Urinary bladder (tissue), 4 donors: Measurements from ENCODE around the gene GALNT17. TPM values are rescaled to one million over a fixed set of nuclear protein-coding genes. Genes with fewer than 3 reads are reported as not detected.

Source experiments
- DNase-seq: peaks from one replicate; pipeline ENCODE4 v3.0.0-alpha.2; 2015; ENCODE audit errors: extremely low spot score
- H3K27ac ChIP-seq: one replicate; pipeline ENCODE4 v1.5.1; 2013; ENCODE audit warnings: low read depth, mild to moderate bottlenecking, moderate library complexity
- H3K36me3 ChIP-seq: one replicate; pipeline ENCODE4 v1.6.1; 2013; ENCODE audit warnings: mild to moderate bottlenecking, moderate library complexity; ENCODE audit not compliant: insufficient read depth
- H3K4me1 ChIP-seq: one replicate; pipeline ENCODE4 v1.6.1; 2013; ENCODE audit warnings: mild to moderate bottlenecking, moderate library complexity; ENCODE audit not compliant: insufficient read depth
- H3K4me3 ChIP-seq: one replicate; pipeline ENCODE4 v1.5.1; 2013; ENCODE audit warnings: low read depth, low read length
- WGBS: extraction: QIAGEN DNeasy Blood & Tissue Kit; methylation state at CpG from one replicate; pipeline ENCODE4 v1.1.7; 2013; 5-methylcytosine and 5-hydroxymethylcytosine counted together
- polyA plus RNA-seq: library from polyadenylated mRNA; stranded (reverse); fragments of 200-250 nt; gene quantifications from one replicate; pipeline ENCODE4 v1.2.3, GENCODE V29; 2013
- total RNA-seq: library from RNA; depleted of rRNA; stranded (reverse); fragments of >200 nt; gene quantifications from one replicate; pipeline ENCODE4 v1.2.3, GENCODE V29; 2014
- donor health status: healthy with polysubstance abuse.
- donor health status: healthy.

Gene GALNT17
- total and polyA plus RNA-seq, 2 donors = 27.0 to 45.8 TPM

DNA sequence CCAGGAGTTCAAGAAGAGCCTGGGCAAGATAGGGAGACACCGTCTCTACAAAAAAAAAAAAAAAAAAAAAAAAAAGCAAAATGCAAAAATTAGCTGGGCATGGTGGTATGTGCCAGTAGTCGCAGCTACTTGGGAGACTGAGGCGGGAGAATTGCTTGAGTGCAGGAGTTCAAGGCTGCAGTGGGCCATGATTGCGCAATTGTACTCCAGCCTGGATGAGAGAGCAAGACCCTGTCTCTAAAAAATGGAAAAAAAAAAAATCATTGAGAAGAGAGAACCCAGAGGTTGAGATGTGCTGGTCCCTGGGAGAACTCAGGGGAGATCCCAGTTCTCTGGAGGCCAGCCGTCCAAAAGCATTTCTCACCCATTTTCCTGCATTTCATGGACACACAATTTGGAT is 95.2 kb downstream of the GALNT17 start:
- WGBS = 77% methylated on average over 5 of the region's 5 CpGs
- no peak for DNase-seq
- Histone ChIP-seq H3K36me3 (no peaks in the 10 kb centered on the region), H3K4me1 (no peaks in the 10 kb centered on the region), H3K27ac (no peak overlapping the region), H3K4me3 (no peak overlapping the region)

DNA sequence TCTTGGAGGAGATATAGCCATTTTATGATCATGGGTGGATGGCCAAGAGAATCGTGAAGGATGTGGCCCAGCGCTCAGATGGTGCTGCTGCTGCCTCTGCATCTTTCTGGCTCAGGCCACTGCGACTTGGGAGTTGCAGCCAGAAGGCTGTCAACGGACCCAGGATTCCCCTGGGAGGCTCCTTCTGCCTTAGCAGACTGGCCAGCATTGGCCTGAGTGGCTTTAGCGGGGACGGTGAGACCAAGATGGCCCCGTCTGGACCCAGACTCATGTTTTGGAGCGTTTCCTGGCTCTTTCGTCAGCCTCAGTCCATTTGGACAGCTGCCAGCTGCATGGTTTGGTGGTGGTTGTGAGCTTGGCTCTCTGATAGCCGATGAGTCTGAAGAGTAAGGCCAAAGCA is 97.2 kb downstream of the GALNT17 start:
- 82% methylated on average over 10 of the region's 10 CpGs for WGBS
- H3K36me3 ChIP-seq = no peaks in the 10 kb centered on the region
- no peaks in the 10 kb centered on the region for H3K4me1 ChIP-seq
- H3K27ac ChIP-seq = no peak overlapping the region
- H3K4me3 ChIP-seq = no peak overlapping the region
- DNase-seq = no peak

DNA sequence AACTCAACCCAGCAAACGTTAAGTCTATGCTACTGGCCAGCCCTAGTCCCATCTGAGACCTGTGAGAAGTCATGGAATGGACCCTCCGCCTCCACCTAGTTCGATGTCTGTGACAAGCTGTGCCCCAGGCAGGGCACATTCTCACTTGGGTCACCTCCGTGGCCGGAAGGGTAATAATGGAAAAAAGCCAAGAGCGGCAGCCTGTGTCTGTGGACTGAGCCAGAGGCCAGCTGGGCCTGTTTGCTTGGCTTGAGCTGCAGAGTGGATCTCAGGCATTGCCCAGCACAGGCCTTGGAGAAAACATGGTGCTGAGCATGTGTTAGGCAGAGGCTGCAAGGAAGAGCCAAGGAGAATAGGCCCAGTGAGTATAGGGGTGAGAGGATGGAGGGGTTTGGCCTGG is 97.8 kb downstream of the GALNT17 start:
- 74% methylated on average over 6 of the region's 6 CpGs for WGBS

DNA sequence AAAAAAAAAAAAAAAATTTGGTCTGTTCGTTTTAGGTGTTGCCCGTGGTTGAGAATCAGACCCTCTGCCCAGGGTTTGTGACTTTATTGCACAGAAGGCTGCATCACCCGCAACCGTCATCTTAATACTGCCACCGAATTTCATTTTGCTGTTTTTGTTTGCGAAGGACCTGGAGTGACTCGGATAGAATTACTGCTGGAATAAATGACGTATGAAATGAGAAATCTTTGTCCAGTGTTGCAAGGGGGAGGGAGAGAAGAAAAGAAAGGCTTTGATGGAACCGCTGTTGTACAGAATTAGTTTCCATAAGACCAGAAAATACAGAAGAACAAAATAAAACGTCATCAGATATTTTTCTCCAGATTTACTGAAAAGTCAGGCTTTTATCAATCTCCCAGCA is 103.3 kb downstream of the GALNT17 start:
- no peaks in the 10 kb centered on the region for H3K36me3 ChIP-seq
- 87% methylated on average over 10 of the region's 10 CpGs for WGBS
- no peak overlapping the region for H3K27ac ChIP-seq
- H3K4me1 ChIP-seq = no peaks in the 10 kb centered on the region
- no peak overlapping the region for H3K4me3 ChIP-seq
- no peak for DNase-seq

More for the DNA sequence above, 97.8 kb downstream of the GALNT17 start:
- H3K4me1 ChIP-seq = no peaks in the 10 kb centered on the region
- H3K27ac ChIP-seq = no peak overlapping the region
- no peak for DNase-seq
- H3K4me3 ChIP-seq = no peak overlapping the region
- no peaks in the 10 kb centered on the region for H3K36me3 ChIP-seq

DNA sequence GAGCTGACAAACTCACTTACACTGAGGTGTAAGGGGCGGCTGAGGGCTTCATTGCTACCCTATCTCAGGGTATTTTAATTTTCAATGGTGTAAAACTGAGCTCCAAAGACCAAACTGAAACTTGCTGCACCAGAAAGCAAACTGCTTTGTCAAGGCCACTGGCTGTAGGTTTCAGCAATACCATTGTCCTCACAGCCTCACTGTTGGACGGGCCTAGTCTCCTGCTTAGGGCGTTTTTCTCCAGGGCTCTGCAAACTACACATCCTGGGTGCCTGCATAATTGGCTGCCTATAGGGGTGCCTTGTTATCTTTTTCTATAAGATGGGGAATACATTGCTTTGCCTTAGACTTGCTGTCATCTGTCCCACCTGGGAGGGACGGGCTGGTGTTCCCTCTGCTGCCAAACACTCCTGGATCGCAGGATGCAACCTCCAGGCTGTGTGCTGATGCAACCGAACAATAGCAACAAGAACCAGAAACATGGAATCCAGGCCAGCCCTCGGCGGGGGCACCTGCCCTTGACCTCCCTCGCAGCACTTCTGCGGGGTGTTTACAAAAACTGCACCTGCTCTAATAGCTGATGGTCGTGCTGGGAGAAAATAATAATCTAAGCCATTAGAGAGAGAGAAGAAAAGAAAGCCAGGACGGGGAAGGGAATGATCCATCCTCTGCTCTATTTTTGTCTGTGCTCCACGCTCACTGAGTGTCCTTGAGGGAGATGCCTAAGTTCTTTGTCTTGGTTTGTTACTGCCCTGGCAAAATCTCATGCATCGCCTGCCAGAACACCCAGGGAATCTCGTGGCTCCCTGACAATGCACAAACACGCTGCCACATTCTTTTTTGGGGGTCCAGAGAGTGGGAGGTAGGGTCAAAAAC is 104.5 kb downstream of the GALNT17 start:
- Histone ChIP-seq H3K4me3 (no peak overlapping the region), H3K36me3 (no peaks in the 10 kb centered on the region), H3K4me1 (no peaks in the 10 kb centered on the region), H3K27ac (no peak overlapping the region)
- 40% methylated on average over 16 of the region's 16 CpGs for WGBS
- no peak for DNase-seq

DNA sequence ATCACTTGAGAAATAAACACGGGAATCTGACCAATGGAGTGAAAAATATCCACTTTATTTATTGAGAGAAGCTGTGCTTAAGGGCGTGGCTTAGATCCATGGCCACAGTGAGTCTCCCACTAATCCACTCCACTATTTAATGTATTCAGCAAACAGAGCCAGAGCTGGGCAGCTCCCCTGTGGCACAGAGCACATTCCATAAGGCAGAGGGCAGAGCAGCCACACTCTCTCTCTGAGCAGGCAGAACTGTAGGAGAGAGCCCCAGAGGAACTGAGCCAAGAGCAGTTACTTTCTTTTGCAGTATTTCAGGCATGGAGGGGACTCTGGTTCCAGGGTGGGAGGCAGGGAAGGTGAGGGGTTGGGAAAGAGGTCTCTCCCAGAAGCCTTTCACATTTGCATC is 106.0 kb downstream of the GALNT17 start:
- Histone ChIP-seq H3K27ac (no peak overlapping the region), H3K4me1 (no peaks in the 10 kb centered on the region), H3K36me3 (no peaks in the 10 kb centered on the region), H3K4me3 (no peak overlapping the region)
- DNase-seq = no peak
- 28% methylated on average over 2 of the region's 2 CpGs for WGBS

DNA sequence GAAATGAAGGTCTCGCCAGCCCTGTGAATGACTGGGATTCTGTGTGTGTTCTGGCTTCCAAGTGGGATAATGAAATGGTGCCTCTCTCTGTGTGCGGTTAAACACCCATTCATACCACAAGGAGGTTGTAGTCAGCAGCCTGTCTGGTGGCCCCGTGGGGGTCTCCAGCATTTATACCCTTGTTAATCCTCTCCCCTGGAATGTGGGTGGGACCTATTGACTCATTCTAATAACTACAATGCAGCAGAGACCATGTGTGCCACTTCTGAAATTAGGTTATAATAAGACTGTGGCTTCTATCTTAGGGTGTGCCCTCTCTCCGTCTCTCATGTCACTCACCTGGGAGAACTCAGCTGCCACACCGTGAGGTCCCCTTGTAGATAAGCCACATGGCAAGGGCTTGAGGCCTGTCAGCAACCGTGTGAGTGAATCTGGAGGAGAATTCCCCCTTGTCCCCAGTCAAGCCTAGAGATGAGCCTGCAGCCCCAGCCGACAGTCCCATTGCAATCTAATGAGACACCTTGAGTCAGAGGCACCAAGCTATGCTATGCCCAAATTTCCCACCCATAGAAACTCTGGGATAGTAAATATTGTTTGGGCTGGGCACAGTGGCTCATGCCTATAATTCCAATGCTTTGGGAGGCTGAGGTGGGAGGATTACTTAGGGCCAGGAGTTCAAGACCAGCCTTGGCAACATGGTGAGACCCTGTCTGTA is 106.8 kb downstream of the GALNT17 start:
- 69% methylated on average over 7 of the region's 7 CpGs for WGBS
- no peaks in the 10 kb centered on the region for H3K4me1 ChIP-seq

DNA sequence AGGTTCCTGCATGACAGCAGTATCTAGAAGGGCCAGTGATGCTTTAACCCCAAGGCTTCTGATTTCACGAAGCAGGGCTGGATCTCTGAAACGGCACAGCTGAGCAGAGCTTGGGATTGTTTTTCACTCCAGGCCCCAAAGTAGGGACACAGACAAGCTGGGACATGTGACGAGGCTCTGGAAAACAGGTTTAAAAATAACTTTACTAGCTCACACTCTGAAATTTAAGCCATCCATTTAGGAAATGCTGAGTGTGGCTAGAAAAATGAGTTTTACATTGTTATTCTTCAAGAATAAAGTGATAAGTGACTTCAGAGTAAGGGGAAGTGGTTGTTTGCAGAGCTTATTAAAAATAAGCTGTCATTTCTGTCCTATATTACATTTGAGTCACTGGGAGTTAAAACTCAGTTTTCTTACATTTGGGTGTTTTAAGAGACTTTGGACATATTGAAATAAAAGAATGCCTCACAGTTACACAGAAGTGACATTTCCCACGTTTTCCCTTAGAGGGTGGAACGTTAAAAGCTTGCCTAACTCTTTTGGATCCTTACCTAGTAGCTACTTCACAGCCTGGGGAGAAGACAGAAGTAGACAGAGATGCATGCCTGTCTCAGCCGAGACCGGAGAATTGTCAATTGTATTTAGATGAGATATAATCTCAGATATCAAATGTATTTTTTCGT is 107.8 kb downstream of the GALNT17 start:
- H3K4me1 ChIP-seq = no peaks in the 10 kb centered on the region
- no peak for DNase-seq
- H3K27ac ChIP-seq = no peak overlapping the region
- WGBS = 40% methylated on average over 8 of the region's 8 CpGs
- H3K4me3 ChIP-seq = no peak overlapping the region
- H3K36me3 ChIP-seq = no peaks in the 10 kb centered on the region

More for the DNA sequence above, 106.8 kb downstream of the GALNT17 start:
- DNase-seq = no peak
- Histone ChIP-seq H3K27ac (no peak overlapping the region), H3K4me3 (no peak overlapping the region), H3K36me3 (no peaks in the 10 kb centered on the region)

DNA sequence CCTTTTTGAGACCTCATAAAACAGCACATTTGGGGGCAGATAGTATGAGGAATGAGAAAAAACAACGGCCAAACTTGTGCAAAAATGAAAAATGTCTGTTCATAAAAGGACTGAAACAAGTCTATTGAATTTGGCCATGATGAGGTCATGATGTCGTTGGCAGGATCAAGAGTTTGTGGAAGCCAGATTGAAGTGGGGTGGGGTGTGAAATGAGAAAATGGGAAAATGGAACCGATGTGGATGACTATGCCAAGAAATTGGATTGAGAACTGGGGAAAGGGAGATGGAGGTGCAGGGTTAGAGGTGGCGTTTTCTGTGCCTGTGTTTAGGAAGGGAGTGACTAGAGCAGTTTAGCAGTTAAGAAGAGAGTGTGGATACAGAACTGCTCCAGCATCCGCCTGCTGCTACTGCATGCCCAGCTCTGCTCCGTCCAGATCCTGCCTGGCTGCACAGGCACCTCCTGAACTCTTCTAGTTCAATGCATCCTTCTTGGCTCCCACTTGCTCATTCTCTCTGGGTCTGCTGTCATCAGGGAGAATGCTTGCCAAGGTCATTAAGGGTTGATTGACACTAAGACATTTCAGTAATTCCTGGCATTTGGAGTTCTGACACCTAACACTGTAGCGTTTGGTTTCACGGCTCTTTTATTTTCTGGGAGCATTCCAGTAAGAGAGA is 111.9 kb downstream of the GALNT17 start:
- H3K27ac ChIP-seq = no peak overlapping the region
- no peak for DNase-seq
- H3K4me1 ChIP-seq = no peaks in the 10 kb centered on the region
- no peak overlapping the region for H3K4me3 ChIP-seq
- 56% methylated on average over 8 of the region's 8 CpGs for WGBS
- H3K36me3 ChIP-seq = no peaks in the 10 kb centered on the region

DNA sequence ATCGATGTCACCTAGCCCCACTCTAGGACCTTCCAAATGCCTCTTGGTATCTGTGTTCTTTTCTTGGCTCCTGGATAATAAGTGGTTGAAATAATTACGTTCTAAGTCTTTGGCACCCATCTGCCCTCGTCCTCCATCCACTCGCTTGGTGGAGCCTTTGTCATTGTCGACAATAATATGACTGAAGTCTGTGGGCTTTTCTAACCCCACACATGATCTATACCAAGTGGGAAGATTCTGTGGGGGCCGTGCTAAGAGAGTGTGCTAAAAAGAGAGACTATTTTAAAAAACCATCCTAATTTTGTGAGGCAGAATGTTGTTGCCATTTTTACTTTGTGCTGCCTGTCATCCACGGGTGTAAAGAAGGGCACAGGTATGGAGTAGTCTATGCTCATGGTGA is 113.1 kb downstream of the GALNT17 start:
- H3K4me3 ChIP-seq = no peak overlapping the region
- WGBS = 90% methylated on average over 7 of the region's 7 CpGs
- H3K36me3 ChIP-seq = no peaks in the 10 kb centered on the region
- H3K27ac ChIP-seq = no peak overlapping the region
- DNase-seq = no peak
- H3K4me1 ChIP-seq = no peaks in the 10 kb centered on the region

DNA sequence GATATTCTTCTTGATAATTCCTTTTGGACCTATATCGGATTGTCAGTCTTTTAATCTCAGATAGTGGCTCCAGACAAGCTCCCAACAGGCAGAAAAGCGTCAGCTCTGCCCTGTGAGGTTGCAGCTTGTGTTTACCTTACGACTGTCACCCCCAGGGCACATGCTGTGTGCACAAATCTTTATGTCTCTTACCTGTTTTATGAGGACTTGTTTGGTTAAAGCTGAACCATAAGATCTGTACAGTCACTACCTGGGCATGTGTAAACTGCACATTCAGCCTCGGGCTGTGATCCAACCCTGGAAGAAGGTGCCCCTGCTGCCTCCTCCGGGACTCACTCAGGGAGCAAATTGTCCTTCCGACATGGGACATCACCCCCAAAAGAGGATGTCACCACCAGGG is 119.8 kb downstream of the GALNT17 start:
- no peak overlapping the region for H3K4me3 ChIP-seq
- no peak for DNase-seq
- 79% methylated on average over 6 of the region's 6 CpGs for WGBS
- no peaks in the 10 kb centered on the region for H3K4me1 ChIP-seq
- H3K27ac ChIP-seq = no peak overlapping the region
- H3K36me3 ChIP-seq = no peaks in the 10 kb centered on the region

DNA sequence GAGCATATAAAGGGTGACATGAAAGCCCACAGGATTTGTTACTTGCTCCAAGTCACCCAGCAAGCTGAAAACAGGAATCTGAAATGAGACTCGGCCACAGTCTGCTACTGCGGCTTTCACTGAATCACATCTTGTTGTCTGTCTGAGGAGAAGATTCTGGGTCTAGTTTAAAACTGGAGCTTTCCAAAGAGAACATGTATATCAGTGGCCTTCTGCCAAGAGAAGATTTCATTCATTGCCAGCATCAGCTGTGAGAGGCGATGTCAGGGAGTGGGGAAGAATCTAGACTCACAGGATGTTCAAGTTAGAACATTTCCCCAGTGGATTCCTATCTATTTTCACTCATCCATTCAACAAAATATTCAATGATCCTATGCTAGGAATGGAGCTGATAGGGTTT is 122.8 kb downstream of the GALNT17 start:
- 61% methylated on average over 3 of the region's 3 CpGs for WGBS
- H3K4me1 ChIP-seq = no peaks in the 10 kb centered on the region
- no peak overlapping the region for H3K27ac ChIP-seq
- no peaks in the 10 kb centered on the region for H3K36me3 ChIP-seq
- no peak overlapping the region for H3K4me3 ChIP-seq
- no peak for DNase-seq

DNA sequence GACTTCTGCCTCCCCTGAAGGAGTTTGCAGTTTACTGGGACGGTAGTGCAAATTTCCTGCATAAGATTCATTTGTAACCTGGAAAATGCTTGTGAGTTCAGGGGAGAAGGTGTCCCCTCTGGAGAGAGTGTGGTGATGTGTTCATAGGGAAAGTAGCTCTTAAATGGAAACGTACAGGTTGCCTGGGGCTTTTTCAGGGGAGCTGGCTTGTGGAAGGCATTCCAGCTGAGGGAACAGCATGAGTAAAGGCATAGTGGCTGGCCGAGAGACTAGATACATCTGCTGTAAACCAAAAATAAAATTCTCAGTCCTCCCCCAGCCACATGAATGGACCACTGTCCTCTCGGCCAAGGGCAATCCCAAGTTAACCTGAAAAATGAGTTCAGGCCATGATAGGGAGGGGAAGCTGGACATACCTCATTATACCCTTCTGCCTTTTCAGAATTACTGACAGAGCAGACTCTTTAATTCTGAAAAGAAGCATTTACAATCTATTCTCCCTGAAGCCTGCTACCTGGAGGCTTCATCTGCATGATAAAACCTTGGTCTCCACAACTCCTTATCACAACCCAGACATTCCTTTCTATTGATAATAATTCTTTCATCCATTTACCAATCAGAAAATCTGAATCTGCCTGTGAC is 123.7 kb downstream of the GALNT17 start:
- Histone ChIP-seq H3K36me3 (no peaks in the 10 kb centered on the region), H3K4me1 (no peaks in the 10 kb centered on the region), H3K4me3 (no peak overlapping the region), H3K27ac (no peak overlapping the region)
- 90% methylated on average over 4 of the region's 4 CpGs for WGBS
- no peak for DNase-seq
